ENCODE data around the gene GOLGA8N.

GOLGA8N gene

DNA sequence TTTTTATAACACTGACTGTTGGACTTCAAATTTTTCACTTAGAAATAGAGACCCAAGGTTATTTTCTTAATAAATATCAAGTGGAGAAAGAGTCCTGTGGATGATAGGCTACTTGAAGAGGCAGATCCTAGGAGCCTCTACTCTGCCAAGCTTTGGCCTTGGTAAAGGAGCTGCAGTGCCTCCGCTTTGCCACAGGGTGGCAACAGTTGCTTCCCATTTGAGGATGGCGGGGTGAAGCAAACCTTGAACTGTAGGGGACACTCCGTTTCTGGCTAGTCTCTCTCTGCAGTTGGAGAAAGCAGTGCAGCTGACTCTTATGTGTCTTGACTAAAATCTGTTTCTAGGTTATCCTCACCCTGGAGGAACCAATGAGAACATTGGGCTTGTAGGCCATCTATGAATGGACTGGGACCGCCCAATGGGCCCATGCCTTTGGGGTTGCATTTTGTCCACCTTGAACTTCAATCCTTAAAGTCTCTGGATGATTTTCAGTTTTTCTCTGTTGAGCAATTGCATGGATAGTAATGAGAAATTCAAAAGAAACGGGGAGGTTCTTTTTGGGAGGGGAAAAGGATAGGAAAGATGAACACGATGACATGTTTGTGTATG is 58.1 kb downstream of the GOLGA8N start:
- DNase-seq (ENCODE audit: low read depth in 3 of 3): peak in 2 of 3 experiments; percentile 9 to 39

DNA sequence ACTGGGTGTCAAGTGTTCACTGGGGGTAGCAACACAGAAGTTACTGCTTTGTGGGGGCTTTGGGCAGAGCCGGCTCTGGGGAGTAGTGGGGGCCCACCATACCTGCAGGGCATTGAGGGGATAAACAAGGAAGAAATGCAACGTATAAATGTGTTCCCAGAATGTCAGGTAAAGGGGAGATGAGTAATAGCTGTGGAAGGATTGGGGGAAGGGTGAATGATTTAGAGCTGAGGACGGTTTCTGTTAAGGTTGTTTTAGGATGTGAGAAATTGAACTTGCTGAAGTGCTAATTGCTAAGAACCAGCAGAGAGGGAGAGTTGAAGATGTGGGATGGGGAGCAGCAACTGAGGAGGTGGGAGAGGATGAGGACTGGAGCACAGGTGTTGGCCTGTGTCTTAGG is 58.9 kb downstream of the GOLGA8N start:
- DNase-seq (ENCODE audit: low read depth in 3 of 3): no peak

DNA sequence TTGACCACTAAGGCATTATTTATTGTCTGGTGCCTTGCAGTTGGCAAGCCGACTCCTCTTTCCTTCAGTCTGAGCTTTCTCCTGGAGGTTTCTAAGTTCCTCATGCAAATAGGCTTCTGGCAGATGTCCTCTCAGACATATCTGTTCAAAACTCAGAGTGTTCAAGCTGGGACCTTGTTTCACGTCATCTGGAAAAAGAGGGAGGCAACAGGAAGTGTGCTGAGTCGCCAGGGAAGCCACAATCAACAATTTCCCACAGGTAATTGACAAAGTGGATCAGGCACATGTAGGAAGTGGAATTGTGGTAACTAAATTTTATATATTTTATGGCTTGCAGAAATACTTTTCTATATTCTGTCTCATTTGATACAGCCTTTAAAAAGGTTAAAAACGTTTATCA is 62.8 kb downstream of the GOLGA8N start:
- DNase-seq (ENCODE audit: low read depth in 3 of 3): no peak

DNA sequence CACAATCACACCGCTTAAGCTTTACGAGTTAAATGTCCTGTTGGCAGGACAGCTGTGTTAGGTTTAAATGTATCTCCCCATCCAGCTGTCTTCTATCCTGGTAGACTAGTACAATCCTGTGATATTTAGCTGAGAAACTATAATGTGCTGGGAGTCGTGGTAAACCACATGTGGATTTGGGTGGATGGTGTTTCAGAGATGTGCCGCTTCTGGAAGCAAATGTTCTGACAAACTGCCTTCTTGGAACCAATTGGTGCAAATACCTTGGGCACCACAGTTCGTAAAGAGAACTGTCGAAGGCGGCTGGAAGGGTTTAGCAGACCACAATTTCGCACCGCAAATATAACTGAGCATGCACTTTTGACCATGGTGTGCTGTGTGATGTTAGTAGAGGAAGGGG is 63.2 kb downstream of the GOLGA8N start:
- no peak for DNase-seq (ENCODE audit: low read depth in 3 of 3)
